ENCODE results near the gene HTR5A.

The HTR5A gene

DNA sequence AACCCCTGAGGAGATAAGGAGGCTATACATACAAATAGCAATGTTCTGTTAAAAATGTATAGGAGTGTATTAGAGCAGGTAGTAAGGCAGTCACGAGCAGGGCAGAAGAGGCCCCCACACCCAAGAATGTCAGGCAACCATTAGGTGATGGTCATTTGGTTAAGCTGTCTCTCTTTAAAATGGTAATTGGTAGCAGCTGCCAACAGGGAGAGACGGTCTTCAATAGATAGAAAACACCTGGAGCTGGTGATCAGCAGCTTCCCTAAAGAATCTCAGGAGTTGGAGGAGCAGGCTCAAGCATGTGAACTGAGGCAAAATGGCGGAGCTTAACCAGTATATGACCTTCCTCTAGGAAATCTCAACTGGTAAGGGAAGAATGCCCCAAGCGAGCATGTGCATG lies 26.4 kb upstream of the HTR5A start:
- CTCF ChIA-PET, result interaction anchor here (1.0 kb wide), 1 partner anchor 147 kb away, joined by 4 read pairs; no protein-coding TSS in a partner anchor

DNA sequence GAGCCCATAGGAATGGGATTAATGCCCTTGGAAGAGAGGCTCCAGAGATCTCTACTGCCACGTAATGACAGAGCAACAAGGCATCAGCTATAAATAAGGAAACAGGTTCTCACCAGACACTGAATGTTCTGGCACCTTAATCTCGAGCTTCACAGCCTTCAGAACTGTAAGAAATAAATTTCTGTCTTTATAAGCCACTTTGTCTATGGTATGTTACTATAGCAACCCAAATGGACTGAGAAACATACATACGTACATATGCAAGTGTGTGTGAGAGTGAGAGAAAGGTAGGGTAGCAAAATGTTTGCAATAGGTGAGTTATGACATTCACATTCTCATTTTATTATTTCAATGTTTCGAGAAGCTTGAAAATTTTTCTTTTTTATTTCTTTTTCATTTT lies 22.1 kb upstream of the HTR5A start:
- H3K27ac ChIP-seq (ENCODE audit: extremely low read depth, low read depth, low read length), result no peak overlapping the region
- H3K36me3 ChIP-seq (ENCODE audit: control insufficient read depth in 2 of 2, insufficient read depth in 1 of 2, low read length in 2 of 2), result no peaks in the 10 kb centered on the region
- no peak overlapping the region for H3K4me3 ChIP-seq (ENCODE audit: low read depth, low read length)
- POLR2A ChIA-PET, result no interaction called here
- H3K9me3 ChIP-seq (ENCODE audit: control insufficient read depth, insufficient read depth, low read depth, low read length), result no peaks in the 10 kb centered on the region
- no peaks in the 10 kb centered on the region for H3K4me1 ChIP-seq (ENCODE audit: control insufficient read depth, insufficient read depth, low read length)
- CTCF ChIA-PET, result no interaction called here
- no peak for TF ChIP-seq ZNF354C (tag by site-specific recombination; IDR thresholded peaks at IDR 0.05; ENCODE audit: borderline replicate concordance, low read depth)
- TF ChIP-seq ZNF830 (tag by site-specific recombination; IDR thresholded peaks at IDR 0.05; ENCODE audit: low read depth), result no peak
- TF ChIP-seq ZNF366 (tag by site-specific recombination; conservative IDR thresholded peaks at IDR 0.05), result no peak
- no peak for TF ChIP-seq SALL2 (tag by site-specific recombination; IDR thresholded peaks at IDR 0.05; ENCODE audit: borderline replicate concordance)

More for the DNA sequence above, 26.4 kb upstream of the HTR5A start:
- Histone ChIP-seq H3K36me3 (ENCODE audit: control insufficient read depth in 2 of 2, insufficient read depth in 1 of 2, low read length in 2 of 2) (no peaks in the 10 kb centered on the region), H3K27ac (ENCODE audit: extremely low read depth, low read depth, low read length) (no peak overlapping the region), H3K4me1 (ENCODE audit: control insufficient read depth, insufficient read depth, low read length) (no peaks in the 10 kb centered on the region), H3K9me3 (ENCODE audit: control insufficient read depth, insufficient read depth, low read depth, low read length) (no peaks in the 10 kb centered on the region), H3K4me3 (ENCODE audit: low read depth, low read length) (no peak overlapping the region)
- POLR2A ChIA-PET, result no interaction called here
- no peak for TF ChIP-seq ZEB2 (tag by site-specific recombination; IDR thresholded peaks at IDR 0.05)
- no peak for TF ChIP-seq HOXA7 (CRISPR knock-in tag; IDR thresholded peaks at IDR 0.05; ENCODE audit: borderline replicate concordance)
- no peak for TF ChIP-seq MZF1 (tag by site-specific recombination; IDR thresholded peaks at IDR 0.05; ENCODE audit: borderline replicate concordance)
- no peak for TF ChIP-seq SALL2 (tag by site-specific recombination; IDR thresholded peaks at IDR 0.05; ENCODE audit: borderline replicate concordance)
- TF ChIP-seq, protein P1, sequence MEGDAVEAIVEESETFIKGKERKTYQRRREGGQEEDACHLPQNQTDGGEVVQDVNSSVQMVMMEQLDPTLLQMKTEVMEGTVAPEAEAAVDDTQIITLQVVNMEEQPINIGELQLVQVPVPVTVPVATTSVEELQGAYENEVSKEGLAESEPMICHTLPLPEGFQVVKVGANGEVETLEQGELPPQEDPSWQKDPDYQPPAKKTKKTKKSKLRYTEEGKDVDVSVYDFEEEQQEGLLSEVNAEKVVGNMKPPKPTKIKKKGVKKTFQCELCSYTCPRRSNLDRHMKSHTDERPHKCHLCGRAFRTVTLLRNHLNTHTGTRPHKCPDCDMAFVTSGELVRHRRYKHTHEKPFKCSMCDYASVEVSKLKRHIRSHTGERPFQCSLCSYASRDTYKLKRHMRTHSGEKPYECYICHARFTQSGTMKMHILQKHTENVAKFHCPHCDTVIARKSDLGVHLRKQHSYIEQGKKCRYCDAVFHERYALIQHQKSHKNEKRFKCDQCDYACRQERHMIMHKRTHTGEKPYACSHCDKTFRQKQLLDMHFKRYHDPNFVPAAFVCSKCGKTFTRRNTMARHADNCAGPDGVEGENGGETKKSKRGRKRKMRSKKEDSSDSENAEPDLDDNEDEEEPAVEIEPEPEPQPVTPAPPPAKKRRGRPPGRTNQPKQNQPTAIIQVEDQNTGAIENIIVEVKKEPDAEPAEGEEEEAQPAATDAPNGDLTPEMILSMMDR (tag by site-specific recombination; IDR thresholded peaks at IDR 0.05), result no peak
- TF ChIP-seq ZNF843 (tag by site-specific recombination; IDR thresholded peaks at IDR 0.05), result no peak
- no peak for TF ChIP-seq ZIC2 (tag by site-specific recombination; IDR thresholded peaks at IDR 0.05)
- TF ChIP-seq OSR2 (tag by site-specific recombination; IDR thresholded peaks at IDR 0.05), result no peak
- no peak for TF ChIP-seq ZNF530 (tag by site-specific recombination; IDR thresholded peaks at IDR 0.05; ENCODE audit: low read depth)
- TF ChIP-seq WT1 (tag by site-specific recombination; IDR thresholded peaks at IDR 0.05), result no peak
- TF ChIP-seq, protein P2, sequence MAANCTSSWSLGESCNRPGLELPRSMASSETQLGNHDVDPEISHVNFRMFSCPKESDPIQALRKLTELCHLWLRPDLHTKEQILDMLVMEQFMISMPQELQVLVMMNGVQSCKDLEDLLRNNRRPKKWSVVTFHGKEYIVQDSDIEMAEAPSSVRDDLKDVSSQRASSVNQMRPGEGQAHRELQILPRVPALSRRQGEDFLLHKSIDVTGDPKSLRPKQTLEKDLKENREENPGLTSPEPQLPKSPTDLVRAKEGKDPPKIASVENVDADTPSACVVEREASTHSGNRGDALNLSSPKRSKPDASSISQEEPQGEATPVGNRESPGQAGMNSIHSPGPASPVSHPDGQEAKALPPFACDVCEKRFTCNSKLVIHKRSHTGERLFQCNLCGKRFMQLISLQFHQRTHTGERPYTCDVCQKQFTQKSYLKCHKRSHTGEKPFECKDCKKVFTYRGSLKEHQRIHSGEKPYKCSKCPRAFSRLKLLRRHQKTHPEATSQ (tag by site-specific recombination; IDR thresholded peaks at IDR 0.05), result no peak
- no peak for TF ChIP-seq ZNF544 (tag by site-specific recombination; IDR thresholded peaks at IDR 0.05)
- TF ChIP-seq ZNF514 (tag by site-specific recombination; IDR thresholded peaks at IDR 0.05), result no peak
- no peak for TF ChIP-seq GLI4 (tag by site-specific recombination; IDR thresholded peaks at IDR 0.05)
- TF ChIP-seq, protein P3, sequence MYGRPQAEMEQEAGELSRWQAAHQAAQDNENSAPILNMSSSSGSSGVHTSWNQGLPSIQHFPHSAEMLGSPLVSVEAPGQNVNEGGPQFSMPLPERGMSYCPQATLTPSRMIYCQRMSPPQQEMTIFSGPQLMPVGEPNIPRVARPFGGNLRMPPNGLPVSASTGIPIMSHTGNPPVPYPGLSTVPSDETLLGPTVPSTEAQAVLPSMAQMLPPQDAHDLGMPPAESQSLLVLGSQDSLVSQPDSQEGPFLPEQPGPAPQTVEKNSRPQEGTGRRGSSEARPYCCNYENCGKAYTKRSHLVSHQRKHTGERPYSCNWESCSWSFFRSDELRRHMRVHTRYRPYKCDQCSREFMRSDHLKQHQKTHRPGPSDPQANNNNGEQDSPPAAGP (tag by site-specific recombination; IDR thresholded peaks at IDR 0.05), result no peak
- TF ChIP-seq ZBTB21 (tag by site-specific recombination; IDR thresholded peaks at IDR 0.05), result no peak
- no peak for TF ChIP-seq ZNF558 (tag by site-specific recombination; IDR thresholded peaks at IDR 0.05)
- TF ChIP-seq, protein P4, sequence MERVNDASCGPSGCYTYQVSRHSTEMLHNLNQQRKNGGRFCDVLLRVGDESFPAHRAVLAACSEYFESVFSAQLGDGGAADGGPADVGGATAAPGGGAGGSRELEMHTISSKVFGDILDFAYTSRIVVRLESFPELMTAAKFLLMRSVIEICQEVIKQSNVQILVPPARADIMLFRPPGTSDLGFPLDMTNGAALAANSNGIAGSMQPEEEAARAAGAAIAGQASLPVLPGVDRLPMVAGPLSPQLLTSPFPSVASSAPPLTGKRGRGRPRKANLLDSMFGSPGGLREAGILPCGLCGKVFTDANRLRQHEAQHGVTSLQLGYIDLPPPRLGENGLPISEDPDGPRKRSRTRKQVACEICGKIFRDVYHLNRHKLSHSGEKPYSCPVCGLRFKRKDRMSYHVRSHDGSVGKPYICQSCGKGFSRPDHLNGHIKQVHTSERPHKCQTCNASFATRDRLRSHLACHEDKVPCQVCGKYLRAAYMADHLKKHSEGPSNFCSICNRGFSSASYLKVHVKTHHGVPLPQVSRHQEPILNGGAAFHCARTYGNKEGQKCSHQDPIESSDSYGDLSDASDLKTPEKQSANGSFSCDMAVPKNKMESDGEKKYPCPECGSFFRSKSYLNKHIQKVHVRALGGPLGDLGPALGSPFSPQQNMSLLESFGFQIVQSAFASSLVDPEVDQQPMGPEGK (tag by site-specific recombination; IDR thresholded peaks at IDR 0.05), result no peak
- no peak for TF ChIP-seq ZNF174 (tag by site-specific recombination; IDR thresholded peaks at IDR 0.05)

Measured in HEK293 (cell line).